ENCODE measurements around the gene NOL4L.

- no peak for TF ChIP-seq CTCF (IDR thresholded peaks at IDR 0.05; ENCODE audit: poor library complexity)
- no peak for TF ChIP-seq EZH2 (IDR thresholded peaks at IDR 0.05; ENCODE audit: borderline replicate concordance)
Measured at GRCh38 chr20:32574296-32575226, 10.6 kb downstream of the NOL4L start.
